PC-9 (cell line): ENCODE measurements around the gene PRKAA2. TPM values are rescaled to one million over a fixed set of nuclear protein-coding genes. Genes with fewer than 3 reads are reported as not detected.

Experiments
- BruUV-seq: library from RNA; stranded (reverse); fragments of 400-500 nt; replicated peaks from 2 replicates; lab custom pipeline; 2021; lab: Mats Ljungman, UMichigan
- CTCF ChIA-PET: fragments of 300-600 bp; sonication (Branson Sonifier 250); formaldehyde crosslinking; loops from one replicate; lab custom pipeline; 2022; ENCODE audit warnings: antibody characterized with exemption; lab: Charles Lee
- POLR2A ChIA-PET: fragments of 300-600 bp; sonication (Branson Sonifier 250); formaldehyde crosslinking; loops from one replicate; lab custom pipeline; 2022; ENCODE audit warnings: antibody characterized with exemption; ENCODE audit not compliant: unreplicated experiment; lab: Charles Lee
- DNase-seq, 2 experiments: peaks; one replicate each; pipeline versions ENCODE4 v3.0.0 to v3.0.0-alpha.2; 2015 to 2022; ENCODE audit warnings: mixed read lengths in 1 of 2
- H2AFZ ChIP-seq: fragments of 200-600 bp; sonication (generic); 2 replicates; pipeline ENCODE4 v1.8.1; 2017; ENCODE audit warnings: antibody characterized with exemption
- H3F3A ChIP-seq: fragments of 200-600 bp; sonication (generic); 2 replicates; pipeline ENCODE4 v1.8.1; 2017; ENCODE audit warnings: antibody characterized with exemption, mild to moderate bottlenecking, low read depth; ENCODE audit not compliant: insufficient read depth
- H3K27ac ChIP-seq: fragments of 200-600 bp; sonication (generic); 2 replicates; pipeline ENCODE4 v1.6.1; 2016; ENCODE audit warnings: mixed run types
- H3K27me3 ChIP-seq: fragments of 200-600 bp; sonication (generic); 2 replicates; pipeline ENCODE4 v1.6.1; 2016; ENCODE audit warnings: low read depth, mixed run types; ENCODE audit not compliant: insufficient read depth
- H3K36me3 ChIP-seq: fragments of 200-600 bp; sonication (generic); 2 replicates; pipeline ENCODE4 v1.6.1; 2016; ENCODE audit warnings: low read depth, mixed run types
- H3K4me1 ChIP-seq: fragments of 200-600 bp; sonication (generic); replicated peaks from 2 replicates; pipeline ENCODE4 v1.6.1; 2016; ENCODE audit warnings: mixed run types; ENCODE audit not compliant: insufficient read depth
- H3K4me2 ChIP-seq: fragments of 200-600 bp; sonication (generic); 2 replicates; pipeline ENCODE4 v1.6.1; 2017; ENCODE audit warnings: mixed run types
- H3K4me3 ChIP-seq: fragments of 200-600 bp; sonication (generic); 2 replicates; pipeline ENCODE4 v1.6.1; 2016; ENCODE audit warnings: mixed run types
- H3K79me2 ChIP-seq: fragments of 200-600 bp; sonication (generic); 2 replicates; pipeline ENCODE4 v1.6.1; 2017; ENCODE audit warnings: low read depth, mixed run types
- H3K9me2 ChIP-seq: fragments of 200-600 bp; sonication (generic); 2 replicates; pipeline ENCODE4 v1.8.1; 2017; ENCODE audit warnings: mild to moderate bottlenecking; ENCODE audit not compliant: insufficient read depth
- H3K9me3 ChIP-seq: fragments of 200-600 bp; sonication (generic); 2 replicates; pipeline ENCODE4 v1.8.1; 2016; ENCODE audit warnings: low read depth; ENCODE audit not compliant: insufficient read depth
- H4K20me1 ChIP-seq: fragments of 200-600 bp; sonication (generic); 2 replicates; pipeline ENCODE4 v1.8.1; 2017; ENCODE audit not compliant: insufficient read depth
- EZH2 ChIP-seq: fragments of 200-600 bp; sonication (generic); IDR thresholded peaks from 2 replicates; pipeline ENCODE4 v1.8.0; 2017; ENCODE audit warnings: antibody characterized with exemption, low read depth
- intact Hi-C: fragments of 100-400 bp; cut with micrococcal nuclease; formaldehyde crosslinking; loops from one replicate; pipeline ENCODE4 v1.10.0; 2022; ENCODE audit not compliant: unreplicated experiment
- total RNA-seq: library from RNA; stranded (reverse); gene quantifications from 2 replicates; pipeline ENCODE4 v1.2.3, GENCODE V29; 2021
- TF ChIP-seq, protein P1 (sequence below): fragments of 200-600 bp; sonication (generic); conservative IDR thresholded peaks from 2 replicates; pipeline ENCODE4 v1.6.1; 2017; ENCODE audit warnings: mixed run types, antibody characterized with exemption, mild to moderate bottlenecking, moderate library complexity

Gene PRKAA2
- total RNA-seq, 1 experiment from 2014 or later, result 5.0 TPM

DNA sequence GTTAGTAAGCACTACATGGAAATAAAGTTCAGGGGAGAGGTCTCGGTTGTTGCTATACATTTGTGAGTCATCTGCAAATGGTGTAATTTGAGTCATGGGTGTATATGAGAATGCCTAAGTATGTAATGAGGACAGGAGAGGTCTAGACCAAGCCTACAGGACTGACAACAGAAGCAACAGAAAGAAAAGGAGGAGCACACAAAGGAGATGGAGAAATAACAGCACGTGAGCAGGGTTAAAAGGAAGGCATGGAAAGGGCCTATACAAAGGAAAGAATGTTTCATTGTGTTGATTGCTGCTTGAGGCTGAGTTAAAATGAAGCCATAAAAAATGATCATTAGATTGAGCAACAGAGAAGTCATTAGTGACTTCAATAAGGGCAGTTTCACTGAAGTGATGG, 28.0 kb upstream of the PRKAA2 start:
- no peaks in the 10 kb centered on the region for H4K20me1 ChIP-seq
- H3K9me2 ChIP-seq, result no peaks in the 10 kb centered on the region
- H3K79me2 ChIP-seq, result no peaks in the 10 kb centered on the region
- peak in 1 of 2 experiments; percentile 57 for DNase-seq
- no peaks in the 10 kb centered on the region for H3K36me3 ChIP-seq
- no peaks in the 10 kb centered on the region for H3K27me3 ChIP-seq
- no peak overlapping the region for H3K27ac ChIP-seq
- POLR2A ChIA-PET, result no interaction called here
- no peaks in the 10 kb centered on the region for H3K9me3 ChIP-seq
- H3F3A ChIP-seq, result no peaks in the 10 kb centered on the region
- H3K4me3 ChIP-seq, result no peak overlapping the region
- no peak overlapping the region for H3K4me2 ChIP-seq
- CTCF ChIA-PET, result no interaction called here
- peaks cover 8% of the 10 kb centered on the region for H3K4me1 ChIP-seq
- no TSS peak for BruUV-seq
- H2AFZ ChIP-seq, result no peak overlapping the region
- intact Hi-C loops, result no loop called here
- TF ChIP-seq, protein P1, sequence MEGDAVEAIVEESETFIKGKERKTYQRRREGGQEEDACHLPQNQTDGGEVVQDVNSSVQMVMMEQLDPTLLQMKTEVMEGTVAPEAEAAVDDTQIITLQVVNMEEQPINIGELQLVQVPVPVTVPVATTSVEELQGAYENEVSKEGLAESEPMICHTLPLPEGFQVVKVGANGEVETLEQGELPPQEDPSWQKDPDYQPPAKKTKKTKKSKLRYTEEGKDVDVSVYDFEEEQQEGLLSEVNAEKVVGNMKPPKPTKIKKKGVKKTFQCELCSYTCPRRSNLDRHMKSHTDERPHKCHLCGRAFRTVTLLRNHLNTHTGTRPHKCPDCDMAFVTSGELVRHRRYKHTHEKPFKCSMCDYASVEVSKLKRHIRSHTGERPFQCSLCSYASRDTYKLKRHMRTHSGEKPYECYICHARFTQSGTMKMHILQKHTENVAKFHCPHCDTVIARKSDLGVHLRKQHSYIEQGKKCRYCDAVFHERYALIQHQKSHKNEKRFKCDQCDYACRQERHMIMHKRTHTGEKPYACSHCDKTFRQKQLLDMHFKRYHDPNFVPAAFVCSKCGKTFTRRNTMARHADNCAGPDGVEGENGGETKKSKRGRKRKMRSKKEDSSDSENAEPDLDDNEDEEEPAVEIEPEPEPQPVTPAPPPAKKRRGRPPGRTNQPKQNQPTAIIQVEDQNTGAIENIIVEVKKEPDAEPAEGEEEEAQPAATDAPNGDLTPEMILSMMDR, result no peak
- TF ChIP-seq EZH2, result no peak

DNA sequence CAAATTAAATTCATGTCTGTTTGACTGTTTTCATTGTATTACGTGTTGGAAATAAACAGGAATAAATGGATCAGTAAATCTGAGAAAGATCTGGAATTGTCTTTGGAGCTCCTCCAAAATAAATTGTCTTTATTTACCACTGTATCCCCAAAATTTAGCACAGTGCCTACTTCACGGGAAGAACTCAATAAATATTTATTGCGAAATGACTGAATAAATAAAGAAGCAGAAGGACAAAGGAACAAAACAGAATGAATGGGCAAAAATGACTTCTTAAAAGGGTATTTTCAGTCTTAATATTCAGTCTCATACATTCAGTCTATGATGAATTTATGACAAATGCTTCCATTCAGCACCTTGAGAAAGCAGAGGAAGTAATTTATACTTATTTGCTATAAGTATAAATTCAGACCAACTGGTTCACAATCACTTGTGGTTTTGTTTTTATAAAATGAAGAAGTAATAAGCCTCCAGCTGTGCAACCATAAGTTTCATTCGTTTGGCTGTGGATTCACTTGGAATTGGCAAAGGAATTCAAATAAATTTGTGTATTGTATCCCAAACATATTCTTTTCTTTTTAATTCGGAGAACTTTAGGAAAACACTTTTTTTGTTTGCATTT, 19.2 kb upstream of the PRKAA2 start:
- intact Hi-C loops, result no loop called here
- Histone ChIP-seq H2AFZ (no peak overlapping the region), H3K79me2 (no peaks in the 10 kb centered on the region), H3K4me3 (no peak overlapping the region), H3K4me2 (no peak overlapping the region), H3K9me2 (no peaks in the 10 kb centered on the region), H3K27ac (no peak overlapping the region), H4K20me1 (no peaks in the 10 kb centered on the region), H3K4me1 (no peaks in the 10 kb centered on the region), H3F3A (no peaks in the 10 kb centered on the region), H3K27me3 (no peaks in the 10 kb centered on the region), H3K36me3 (no peaks in the 10 kb centered on the region), H3K9me3 (no peaks in the 10 kb centered on the region)
- BruUV-seq, result no TSS peak
- ChIA-PET POLR2A (no interaction called here), CTCF (no interaction called here)
- no peak for DNase-seq
- TF ChIP-seq, protein P1, result no peak
- TF ChIP-seq EZH2, result no peak

DNA sequence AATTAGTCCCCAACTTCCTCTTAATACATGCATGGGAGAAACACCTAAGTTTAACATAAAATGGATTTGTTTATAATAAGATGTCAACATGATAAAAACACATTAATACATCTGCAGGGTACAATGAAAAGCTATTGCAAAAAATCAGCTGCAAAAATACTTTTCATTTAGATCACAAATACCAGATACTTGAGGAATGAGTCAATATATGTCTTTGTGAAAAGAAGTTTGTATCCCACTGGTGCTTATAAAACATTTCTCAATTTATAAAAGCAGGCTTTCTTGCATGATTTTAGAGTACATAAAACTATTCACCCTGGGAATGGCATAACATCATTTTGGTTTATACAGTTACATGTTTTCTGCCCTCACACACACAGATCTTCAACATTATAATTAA, 18.6 kb upstream of the PRKAA2 start:
- Histone ChIP-seq H3K27me3 (no peaks in the 10 kb centered on the region), H4K20me1 (no peaks in the 10 kb centered on the region), H3K27ac (no peak overlapping the region), H3K9me3 (no peaks in the 10 kb centered on the region), H3K79me2 (no peaks in the 10 kb centered on the region), H2AFZ (no peak overlapping the region), H3K4me2 (no peak overlapping the region), H3K4me1 (no peaks in the 10 kb centered on the region), H3K36me3 (no peaks in the 10 kb centered on the region), H3F3A (no peaks in the 10 kb centered on the region), H3K4me3 (no peak overlapping the region), H3K9me2 (no peaks in the 10 kb centered on the region)
- no peak for TF ChIP-seq EZH2
- TF ChIP-seq, protein P1, result no peak
- no peak for DNase-seq
- ChIA-PET POLR2A (no interaction called here), CTCF (no interaction called here)
- BruUV-seq, result no TSS peak
- intact Hi-C loops, result no loop called here
